GM18511 (cell line): ENCODE data around the gene MYLK.
"Not testable (repeated sequence)": the region's sequence is repeated elsewhere in the genome, so short reads cannot be mapped to it uniquely, and the experiment has no call there.

Source experiments
- ATAC-seq: cut with Tn5 transposase; IDR thresholded peaks from one replicate; pipeline ENCODE4 v1.9.1; 2021; ENCODE audit warnings: mild to moderate bottlenecking, moderate library complexity; ENCODE audit not compliant: unreplicated experiment

Gene MYLK

GRCh38 chr3:123884203-123884831, at the start of gene MYLK:
MYLK (minus strand) TSS chr3:123884332; CDS start chr3:123793841, 90,491 bp downstream.
- peak; percentile 77 for ATAC-seq

- no peak for ATAC-seq
Measured at GRCh38 chr3:123930445-123930844, 46.3 kb upstream of the MYLK start.

- ATAC-seq = no peak
Measured at GRCh38 chr3:123929325-123929724, 45.2 kb upstream of the MYLK start.

GRCh38 chr3:123926396-123926795, 42.3 kb upstream of the MYLK start:
- ATAC-seq = no peak

- no peak for ATAC-seq
Measured at GRCh38 chr3:123920868-123921267, 36.7 kb upstream of the MYLK start.

- ATAC-seq = no peak
Measured at GRCh38 chr3:123920383-123920782, 36.3 kb upstream of the MYLK start.

- ATAC-seq = no peak
Measured at GRCh38 chr3:123919353-123919752, 35.2 kb upstream of the MYLK start.

- ATAC-seq = no peak
Measured at GRCh38 chr3:123914829-123915228, 30.7 kb upstream of the MYLK start.

GRCh38 chr3:123909785-123910184, 25.7 kb upstream of the MYLK start:
- no peak for ATAC-seq

GRCh38 chr3:123907720-123908119, 23.6 kb upstream of the MYLK start:
- no peak for ATAC-seq

- ATAC-seq = no peak
Measured at GRCh38 chr3:123899300-123899865, 15.3 kb upstream of the MYLK start.

- no peak for ATAC-seq
Measured at GRCh38 chr3:123893012-123893411, 8.9 kb upstream of the MYLK start.

GRCh38 chr3:123892195-123892594, 8.1 kb upstream of the MYLK start:
- ATAC-seq = no peak

GRCh38 chr3:123890991-123891390, 6.9 kb upstream of the MYLK start:
- ATAC-seq = not testable (repeated sequence)

GRCh38 chr3:123890162-123890561, 6.0 kb upstream of the MYLK start:
- not testable (repeated sequence) for ATAC-seq

GRCh38 chr3:123884993-123885392, 861 bp upstream of the MYLK start:
- ATAC-seq = no peak

GRCh38 chr3:123883701-123884202, 380 bp downstream of the MYLK start:
- no peak for ATAC-seq

GRCh38 chr3:123883111-123883510, 1.0 kb downstream of the MYLK start:
- ATAC-seq = no peak

GRCh38 chr3:123881771-123882170, 2.4 kb downstream of the MYLK start:
- ATAC-seq = no peak

GRCh38 chr3:123880998-123881561, 3.1 kb downstream of the MYLK start:
- ATAC-seq = no peak

- ATAC-seq = no peak
Measured at GRCh38 chr3:123878807-123879206, 5.3 kb downstream of the MYLK start.

- no peak for ATAC-seq
Measured at GRCh38 chr3:123877965-123878364, 6.2 kb downstream of the MYLK start.
